HG02852 (cell line): ENCODE data around the gene METAP1D.
"Not testable (repeated sequence)": the region's sequence is repeated elsewhere in the genome, so short reads cannot be mapped to it uniquely, and the experiment has no call there.

ENCODE experiments used
- ATAC-seq: cut with Tn5 transposase; IDR thresholded peaks from one replicate; pipeline ENCODE4 v1.9.1; 2021; ENCODE audit warnings: mild to moderate bottlenecking, moderate library complexity; ENCODE audit not compliant: unreplicated experiment

Gene METAP1D

DNA sequence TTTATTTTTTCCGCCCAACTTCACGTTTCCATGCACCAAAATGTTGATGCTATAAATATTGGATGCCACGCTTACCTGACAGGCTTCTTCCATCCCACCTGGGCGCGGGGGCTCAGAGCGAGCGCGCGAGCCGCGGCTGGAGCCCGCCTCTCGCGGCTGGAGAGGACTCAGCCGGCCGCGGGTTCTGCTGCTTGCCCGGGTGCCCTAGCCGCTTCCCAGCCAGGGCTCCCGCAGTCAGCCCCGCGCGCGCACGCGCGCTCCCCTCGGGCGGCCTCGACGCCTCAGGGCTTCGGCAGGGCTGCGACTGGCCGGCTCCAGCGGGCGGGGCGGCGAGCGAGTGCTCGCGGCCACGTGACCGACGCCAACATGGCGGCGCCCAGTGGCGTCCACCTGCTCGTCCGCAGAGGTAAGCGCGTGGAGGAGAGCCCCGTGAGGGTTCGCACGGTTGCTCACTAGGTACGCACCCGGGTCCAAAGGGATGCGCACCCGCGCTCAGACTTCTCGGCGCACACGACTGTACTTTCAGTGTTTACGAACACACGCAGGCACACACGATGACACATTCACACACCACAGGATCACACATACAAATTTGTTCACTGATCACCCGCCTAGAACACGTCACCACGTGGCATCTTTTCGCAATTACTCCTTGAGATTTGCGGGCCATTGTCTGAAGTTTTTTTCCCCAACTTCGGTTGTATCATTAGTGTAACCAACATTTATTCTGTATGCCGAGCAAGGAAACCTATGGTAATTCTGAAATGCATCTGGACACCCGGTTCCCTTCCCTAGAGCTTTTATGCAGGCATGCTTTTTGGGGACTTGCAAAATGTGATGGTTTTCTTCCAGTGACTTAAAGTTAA, at the start of gene METAP1D:
Gene METAP1D (plus strand): TSS at position 350 of the 866 bp plus-strand sequence. CDS start 17 bp downstream, at position 367.
- ATAC-seq, result peak; percentile 95

DNA sequence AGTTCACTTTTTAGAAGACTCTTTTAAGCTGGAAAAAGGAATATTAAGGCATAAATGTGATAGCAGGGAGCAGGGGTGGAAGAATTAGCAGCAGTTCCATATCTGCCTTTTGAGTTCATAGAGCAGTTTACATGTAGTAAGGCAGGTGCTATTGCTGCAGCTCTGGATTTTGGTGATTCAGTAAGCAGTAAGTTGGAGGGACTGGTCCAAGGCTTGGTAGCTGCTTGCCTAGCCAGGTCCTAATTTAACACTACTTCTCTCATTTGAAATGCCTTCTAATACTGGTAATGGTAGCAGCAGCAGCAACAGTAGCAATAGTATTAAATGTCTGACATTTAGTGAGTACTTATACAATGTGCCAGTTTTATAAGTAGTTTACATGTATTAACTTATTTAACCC, 47.5 kb upstream of the METAP1D start:
- ATAC-seq, result no peak

DNA sequence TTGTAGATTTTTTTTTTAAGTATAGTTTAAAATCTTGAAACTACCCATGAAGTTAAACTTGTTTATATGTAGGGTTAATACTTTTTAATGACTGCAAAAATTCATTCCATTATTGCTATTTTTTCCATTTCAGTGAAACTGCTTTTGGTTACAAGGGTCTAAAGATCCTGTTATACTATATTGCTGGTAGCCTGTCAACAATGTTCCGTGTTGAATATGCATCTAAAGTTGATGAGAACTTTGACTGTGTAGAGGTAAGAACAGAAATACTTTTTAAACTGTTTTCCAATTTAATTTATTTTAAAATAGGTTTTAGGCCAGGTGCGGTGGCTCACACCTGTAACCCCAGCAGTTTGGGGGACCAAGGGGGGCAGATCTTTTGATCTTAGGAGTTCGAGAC, 47.0 kb upstream of the METAP1D start:
- no peak for ATAC-seq

DNA sequence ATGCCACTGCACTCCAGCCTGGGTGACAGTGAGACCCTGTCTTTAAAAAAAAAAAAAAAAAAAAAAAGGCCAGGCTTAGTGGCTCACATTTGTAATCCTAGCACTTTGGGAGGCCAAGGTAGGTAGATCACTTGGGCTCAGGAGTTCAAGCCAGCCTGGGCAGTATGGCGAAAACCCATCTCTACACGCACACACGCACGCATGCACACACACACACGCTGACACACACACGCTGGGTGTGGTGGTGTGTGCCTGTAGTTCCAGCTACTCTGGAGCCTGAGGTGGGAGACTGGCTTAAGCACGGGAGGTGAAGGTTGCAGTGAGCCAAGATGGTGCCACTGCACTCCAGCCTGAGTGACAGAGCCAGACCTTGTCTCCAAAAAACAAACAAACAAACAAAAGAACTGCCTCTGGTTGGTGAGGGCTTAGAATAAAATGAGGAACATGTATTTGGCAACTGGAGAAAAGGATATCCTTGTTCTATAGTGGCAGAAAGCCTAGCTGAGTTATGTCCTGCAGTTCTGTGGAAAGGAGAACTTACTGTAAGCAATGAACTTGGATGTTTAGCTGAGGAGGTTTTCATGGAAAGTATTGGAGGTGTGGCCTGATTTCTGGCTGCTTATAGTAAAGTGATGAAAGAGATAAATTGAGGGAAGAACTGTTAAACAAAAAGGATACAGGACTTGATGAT, 43.5 kb upstream of the METAP1D start:
- no peak for ATAC-seq

DNA sequence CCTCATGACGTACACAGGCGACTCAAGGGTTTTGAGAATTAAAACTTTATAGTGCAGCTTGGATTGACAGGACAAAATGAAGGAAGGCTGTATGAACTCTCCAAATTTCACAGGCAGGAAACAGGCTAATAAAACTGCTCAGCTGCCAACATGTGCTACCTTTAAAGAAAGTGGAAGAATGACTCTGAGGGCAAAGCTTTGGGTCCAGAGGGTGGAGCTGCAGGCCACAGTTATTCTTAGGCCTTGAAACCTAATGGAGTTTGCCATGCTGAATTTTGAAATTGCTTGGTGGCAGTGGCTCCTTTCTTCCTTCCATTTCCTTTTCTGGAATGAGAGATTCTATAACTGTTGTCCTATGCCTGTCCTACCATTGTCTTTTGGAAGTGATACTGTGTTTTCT, 42.7 kb upstream of the METAP1D start:
- ATAC-seq, result no peak

DNA sequence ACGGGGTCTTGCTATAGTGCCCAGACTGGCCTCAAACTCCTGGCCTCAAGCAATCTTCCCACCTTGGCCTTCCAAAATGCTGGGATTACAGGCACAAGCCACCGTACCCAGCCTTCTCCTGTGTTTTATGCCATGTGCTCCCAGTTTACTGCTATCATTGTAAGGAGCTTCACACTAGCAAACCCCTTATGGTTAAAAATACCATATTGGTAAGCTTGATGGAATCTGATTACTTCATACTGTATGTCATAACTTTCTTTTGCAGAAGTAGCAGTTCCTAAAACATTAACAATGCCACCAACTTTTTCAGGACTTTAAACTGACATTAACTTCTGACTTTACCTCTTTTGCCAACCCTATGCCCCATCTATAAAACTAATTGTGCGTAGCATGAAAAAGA, 41.3 kb upstream of the METAP1D start:
- ATAC-seq, result no peak

DNA sequence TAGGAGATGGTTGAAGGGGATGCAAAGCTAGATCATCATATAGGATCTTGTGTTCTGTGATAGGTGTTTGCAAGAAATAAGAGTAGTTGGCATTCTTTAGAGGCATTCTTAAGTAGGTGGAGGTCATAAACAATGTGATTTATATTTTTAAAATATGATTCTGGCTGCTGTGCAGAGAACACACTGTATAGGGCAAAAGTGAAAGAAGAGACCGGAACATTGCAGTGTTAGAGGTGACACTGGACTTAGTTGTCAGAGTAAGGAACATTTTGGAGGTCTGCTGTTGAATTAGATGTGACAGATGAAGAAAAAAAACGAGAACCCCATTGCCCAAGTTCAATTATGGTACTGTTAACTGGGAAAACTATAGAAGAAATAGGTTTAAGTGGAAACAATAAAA, 39.8 kb upstream of the METAP1D start:
- ATAC-seq, result no peak

DNA sequence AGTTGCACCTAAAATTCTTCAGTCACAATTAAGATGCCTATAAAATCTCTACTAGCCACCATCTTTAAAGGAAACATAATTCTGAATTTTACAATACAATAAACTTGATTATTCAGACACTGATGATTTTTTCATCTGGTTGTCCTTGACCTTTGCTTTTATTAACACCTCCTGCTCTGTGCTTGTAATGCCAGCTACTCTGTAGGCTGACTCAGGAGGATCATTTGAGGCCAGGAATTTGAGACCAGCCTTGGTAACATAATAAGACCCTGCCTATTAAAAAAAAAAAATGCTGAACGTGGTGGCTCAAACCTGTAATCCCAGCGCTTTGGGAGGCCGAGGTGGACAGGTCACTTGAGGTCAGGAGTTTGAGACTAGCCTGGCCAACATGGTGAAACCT, 39.2 kb upstream of the METAP1D start:
- ATAC-seq, result no peak

DNA sequence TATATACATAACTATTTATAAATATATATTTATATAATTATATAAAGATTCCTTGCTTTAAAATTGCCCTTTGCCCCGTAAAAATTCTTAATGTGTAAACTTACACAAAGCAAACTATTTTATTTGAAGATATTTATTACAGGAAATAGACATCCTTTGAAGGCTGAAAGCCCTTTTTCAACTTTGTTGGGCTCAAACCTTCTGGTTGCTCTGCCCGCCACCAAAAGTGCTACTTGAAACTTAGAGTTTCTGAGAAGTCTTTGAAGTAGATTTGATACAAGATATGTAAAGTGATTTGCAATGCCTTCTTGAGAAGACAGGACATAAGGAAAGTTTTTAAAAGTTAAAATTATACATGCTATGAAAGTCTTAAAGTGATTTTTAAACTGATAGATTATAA, 36.6 kb upstream of the METAP1D start:
- ATAC-seq, result no peak

DNA sequence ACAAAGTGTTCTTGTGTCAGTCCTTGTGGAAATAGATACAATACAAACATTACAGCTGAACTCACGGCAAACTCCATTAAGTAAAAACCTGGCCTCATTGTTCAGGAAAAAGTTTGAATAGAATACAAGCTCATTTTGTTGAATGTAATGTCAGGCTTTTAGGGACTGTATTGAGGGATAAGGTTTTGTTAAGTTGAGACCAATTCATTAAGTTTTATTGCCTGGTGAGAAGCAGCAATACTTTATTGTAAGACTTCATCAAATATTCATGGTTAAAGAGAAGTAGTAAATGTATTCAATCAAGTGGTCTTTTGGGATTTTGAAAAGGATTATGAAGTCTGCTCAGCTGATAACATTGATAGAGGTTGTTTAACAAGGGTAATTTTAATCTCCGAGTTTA, 35.4 kb upstream of the METAP1D start:
- no peak for ATAC-seq

DNA sequence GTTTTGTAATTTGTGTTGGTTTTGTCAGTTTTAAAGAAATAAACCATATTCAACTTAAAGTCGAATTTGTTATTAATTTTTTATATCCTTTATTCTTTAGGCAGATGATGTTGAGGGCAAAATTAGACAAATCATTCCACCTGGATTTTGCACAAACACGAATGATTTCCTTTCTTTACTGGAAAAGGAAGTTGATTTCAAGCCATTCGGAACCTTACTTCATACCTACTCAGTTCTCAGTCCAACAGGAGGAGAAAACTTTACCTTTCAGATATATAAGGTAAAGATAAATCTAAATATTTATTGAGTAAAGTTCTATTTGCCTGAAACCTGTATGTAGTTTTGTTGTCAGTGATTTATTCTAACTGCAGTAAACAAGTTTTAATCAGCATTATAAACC, 34.5 kb upstream of the METAP1D start:
- no peak for ATAC-seq

DNA sequence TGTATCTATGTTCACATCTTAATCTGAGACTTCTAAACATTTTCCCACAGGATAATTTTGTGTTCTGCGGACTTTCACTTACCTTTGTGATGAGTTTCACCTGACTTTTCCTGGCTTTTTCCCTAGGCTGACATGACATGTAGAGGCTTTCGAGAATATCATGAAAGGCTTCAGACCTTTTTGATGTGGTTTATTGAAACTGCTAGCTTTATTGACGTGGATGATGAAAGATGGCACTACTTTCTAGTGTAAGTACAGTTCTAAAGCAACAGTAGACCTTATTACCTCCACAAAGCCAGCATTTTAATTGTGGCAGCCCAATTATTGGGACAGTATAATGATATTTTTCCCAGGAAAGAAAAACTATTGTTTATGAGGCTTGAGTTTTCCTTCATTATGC, 34.1 kb upstream of the METAP1D start:
- ATAC-seq, result no peak

DNA sequence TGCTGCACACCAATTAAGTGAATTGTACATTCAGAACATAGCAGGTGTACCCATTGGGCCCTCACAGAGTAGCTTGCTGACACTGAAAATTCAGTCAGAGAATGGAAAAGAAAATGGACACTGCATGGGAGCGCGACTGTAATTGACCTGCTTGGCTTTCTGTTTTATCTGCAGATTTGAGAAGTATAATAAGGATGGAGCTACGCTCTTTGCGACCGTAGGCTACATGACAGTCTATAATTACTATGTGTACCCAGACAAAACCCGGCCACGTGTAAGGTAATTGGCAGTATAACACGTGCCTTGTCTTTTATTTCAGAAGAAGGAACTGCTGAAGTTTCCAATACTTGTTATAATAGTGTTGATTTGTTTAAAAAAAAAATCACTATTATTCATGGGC, 33.5 kb upstream of the METAP1D start:
- ATAC-seq, result no peak

DNA sequence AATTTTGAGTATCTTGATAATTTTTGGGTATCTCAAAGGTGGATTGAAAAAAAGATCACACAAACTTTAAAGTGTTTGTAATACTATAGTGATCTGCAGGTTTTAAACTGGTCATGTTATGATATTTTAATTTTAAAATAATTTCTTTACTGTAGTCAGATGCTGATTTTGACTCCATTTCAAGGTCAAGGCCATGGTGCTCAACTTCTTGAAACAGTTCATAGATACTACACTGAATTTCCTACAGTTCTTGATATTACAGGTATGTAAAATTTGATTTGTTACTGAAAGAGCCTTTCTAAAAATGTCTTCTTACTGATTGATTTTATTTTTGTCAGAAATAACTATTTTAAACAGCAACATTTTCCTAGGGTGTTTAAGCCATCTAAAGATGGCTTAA, 33.1 kb upstream of the METAP1D start:
- ATAC-seq, result no peak

DNA sequence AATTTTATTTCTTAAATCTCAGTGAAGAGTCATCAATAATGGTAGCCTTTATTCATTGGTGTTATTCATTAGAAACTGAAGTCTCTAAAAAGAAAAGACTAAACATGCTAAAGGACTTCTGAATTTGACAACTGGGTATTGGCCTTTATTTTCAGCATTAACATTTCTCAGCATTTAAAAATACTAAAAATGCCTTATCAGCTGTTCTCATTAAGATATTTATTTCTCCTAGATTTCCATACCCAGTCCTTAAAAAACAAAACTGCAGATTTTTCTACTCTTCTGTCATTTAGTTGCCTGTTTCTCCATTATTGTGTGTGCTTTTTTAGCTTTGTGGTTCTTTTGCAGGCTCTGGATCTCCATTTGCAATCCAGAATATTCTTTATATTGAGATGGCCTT, 31.2 kb upstream of the METAP1D start:
- no peak for ATAC-seq

DNA sequence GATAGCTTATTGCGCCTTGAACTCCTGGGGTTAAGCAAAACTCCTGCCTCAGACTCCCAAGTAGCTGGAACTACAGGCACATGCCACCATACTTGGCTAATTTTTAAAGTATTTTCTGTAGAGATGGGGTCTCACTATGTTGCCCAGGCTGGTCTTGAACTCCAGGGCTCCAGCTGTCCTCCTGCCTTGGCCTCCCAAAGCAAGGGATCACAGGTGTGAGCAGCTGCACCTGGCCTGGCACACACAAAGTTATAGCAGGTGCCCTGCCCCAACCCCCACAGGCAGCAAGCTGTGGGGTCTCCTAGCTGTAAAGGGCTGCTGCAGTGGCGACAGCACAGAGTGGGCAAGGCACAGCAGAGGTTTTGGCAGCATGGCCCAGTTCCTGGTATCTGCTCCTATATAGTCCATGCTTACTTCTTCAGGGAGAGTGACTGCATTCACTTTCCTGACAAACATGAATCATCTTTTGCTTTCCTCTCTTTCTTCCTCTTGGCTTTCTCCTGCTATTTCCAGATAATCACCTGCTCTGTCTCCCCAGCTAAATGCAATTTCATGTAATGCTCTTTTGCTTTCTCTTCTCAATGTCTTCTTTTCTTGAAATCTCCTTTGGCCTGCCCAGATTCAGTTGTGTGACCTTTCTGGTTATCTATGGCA, 27.3 kb upstream of the METAP1D start:
- ATAC-seq, result no peak

DNA sequence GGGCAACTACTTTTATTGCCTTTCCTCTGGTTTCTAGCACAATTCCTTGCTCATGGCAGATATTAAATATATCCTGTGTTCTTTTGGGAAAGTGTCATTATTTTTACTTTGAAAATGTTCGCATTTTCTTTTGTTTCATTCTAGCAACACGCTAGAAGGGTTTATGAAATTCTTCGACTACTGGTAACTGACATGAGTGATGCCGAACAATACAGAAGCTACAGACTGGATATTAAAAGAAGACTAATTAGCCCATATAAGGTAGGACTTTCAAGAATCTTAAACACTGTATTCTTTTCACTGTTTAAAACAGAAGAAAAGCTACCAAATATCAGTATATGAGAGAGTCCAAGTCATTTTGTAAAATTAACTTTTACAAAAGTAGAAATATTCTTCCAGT, 20.6 kb upstream of the METAP1D start:
- no peak for ATAC-seq

DNA sequence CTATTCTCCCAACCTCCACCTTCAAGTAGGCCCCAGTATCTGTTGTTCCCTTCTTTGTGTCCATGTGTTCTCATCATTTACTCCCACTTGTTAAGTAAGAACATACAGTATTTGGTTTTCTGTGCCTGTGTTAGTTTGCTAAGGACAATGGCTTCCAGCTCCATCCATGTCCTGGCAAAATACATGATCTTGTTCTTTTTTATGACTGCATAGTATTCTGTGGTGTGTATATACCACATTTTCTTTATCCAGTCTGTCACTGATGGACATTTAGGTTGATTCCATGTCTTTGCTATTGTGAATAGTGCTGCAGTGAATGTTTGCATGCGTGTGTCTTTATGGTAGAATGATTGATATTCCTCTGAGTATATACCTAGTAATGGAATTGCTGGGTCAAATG, 15.8 kb upstream of the METAP1D start:
- ATAC-seq, result not testable (repeated sequence)

DNA sequence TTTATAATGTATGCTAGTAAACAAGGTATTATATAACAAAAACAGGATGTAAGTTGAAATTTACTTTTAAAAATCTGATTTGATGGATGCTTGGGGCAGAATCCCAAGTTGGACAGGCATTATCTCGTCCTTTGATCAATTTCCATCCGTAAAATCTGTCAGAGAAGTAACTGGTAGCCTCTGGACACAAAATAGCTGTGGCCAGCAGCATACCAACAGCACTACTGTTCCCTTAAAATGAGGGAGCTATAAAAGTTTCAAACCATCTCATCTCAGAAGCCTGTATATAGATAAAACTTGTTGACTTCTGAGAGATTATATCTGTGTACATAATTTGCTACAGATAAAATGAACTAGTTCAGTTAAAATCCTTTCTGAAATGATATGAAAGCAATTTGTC, 14.7 kb upstream of the METAP1D start:
- no peak for ATAC-seq

DNA sequence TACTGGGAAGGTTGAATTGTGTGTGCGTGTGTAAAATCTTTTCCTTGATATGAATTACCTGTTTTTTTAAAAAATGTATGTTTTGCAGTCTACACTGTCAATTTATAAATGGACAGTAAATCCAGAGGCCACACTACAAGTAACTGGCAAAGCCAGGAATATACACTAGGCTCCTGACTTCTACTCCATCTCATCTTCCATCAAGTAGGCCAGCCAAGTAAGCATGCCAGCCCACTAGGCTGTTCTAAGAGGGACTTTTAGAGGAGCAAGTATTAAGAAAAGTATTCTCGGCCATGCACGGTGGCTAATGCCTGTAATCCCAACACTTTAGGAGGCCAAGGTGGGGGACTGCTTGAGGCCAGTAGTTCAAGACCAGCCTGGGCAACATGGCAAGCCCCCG, 13.0 kb upstream of the METAP1D start:
- ATAC-seq, result no peak

DNA sequence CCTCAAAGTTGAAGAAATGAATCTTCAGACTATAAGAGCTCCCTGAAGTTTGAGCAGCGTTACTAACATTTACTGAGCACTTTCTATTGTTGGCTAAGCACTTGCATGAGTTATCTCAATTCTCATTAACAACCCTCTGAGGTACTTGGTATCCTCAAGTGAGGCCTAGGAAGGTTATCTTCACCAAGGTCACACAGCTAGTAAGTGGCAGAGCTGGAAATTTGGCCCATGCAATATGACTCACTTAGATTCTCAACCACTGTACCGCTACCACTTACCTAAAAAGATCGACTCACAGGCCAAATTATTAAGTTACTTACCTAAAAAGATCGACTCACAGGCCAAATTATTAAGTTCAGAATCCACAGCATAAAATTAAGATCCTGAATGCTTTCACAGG, 8.7 kb upstream of the METAP1D start:
- ATAC-seq, result no peak

DNA sequence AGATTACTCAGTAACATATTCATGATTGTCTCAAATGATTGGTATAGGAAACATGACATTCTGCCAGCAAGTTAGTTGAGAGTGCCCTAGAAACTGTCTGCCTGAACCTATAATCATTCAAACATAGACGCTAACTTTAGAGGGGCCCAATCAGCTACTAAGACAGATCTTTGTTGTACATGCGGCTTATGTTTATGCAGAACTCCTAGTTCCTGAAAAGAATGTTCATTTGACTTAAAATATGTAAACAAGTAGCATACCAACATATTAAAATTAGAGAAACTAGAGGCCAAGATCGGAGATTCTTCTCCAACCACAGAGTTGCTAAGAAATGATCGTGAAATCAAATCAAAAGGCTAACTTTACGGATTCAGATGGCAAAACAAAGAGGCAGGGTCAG, 4.2 kb upstream of the METAP1D start:
- no peak for ATAC-seq
